ENCODE data around the gene DAPK2.

- TF ChIP-seq POLR2A (IDR thresholded peaks at IDR 0.05; ENCODE audit: low read depth, low read length): no peak
- no peak for TF ChIP-seq POLR2AphosphoS5 (IDR thresholded peaks at IDR 0.05; ENCODE audit: low read depth, low read length)
Observed at GRCh38 chr15:64008177-64008576, 38.1 kb downstream of the DAPK2 start.
